LNCAP (cell line): ENCODE data around the gene LCE1D.
A peak's percentile ranks its signal among the peaks of the same experiment; 100 is the strongest.

Source experiments
- TF ChIP-seq, protein P1 (sequence below): fragments of 450-650 bp; IDR thresholded peaks from 2 replicates; pipeline ENCODE4 v1.5.1; 2017; ENCODE audit warnings: mild to moderate bottlenecking

Gene LCE1D

GRCh38 chr1:152777510-152778137 lies 18.9 kb upstream of the LCE1D start:
- TF ChIP-seq, protein P1, sequence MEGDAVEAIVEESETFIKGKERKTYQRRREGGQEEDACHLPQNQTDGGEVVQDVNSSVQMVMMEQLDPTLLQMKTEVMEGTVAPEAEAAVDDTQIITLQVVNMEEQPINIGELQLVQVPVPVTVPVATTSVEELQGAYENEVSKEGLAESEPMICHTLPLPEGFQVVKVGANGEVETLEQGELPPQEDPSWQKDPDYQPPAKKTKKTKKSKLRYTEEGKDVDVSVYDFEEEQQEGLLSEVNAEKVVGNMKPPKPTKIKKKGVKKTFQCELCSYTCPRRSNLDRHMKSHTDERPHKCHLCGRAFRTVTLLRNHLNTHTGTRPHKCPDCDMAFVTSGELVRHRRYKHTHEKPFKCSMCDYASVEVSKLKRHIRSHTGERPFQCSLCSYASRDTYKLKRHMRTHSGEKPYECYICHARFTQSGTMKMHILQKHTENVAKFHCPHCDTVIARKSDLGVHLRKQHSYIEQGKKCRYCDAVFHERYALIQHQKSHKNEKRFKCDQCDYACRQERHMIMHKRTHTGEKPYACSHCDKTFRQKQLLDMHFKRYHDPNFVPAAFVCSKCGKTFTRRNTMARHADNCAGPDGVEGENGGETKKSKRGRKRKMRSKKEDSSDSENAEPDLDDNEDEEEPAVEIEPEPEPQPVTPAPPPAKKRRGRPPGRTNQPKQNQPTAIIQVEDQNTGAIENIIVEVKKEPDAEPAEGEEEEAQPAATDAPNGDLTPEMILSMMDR: peak; percentile 66

GRCh38 chr1:152783095-152783494 lies 13.4 kb upstream of the LCE1D start:
- TF ChIP-seq, protein P1: no peak

GRCh38 chr1:152786077-152786476 lies 10.4 kb upstream of the LCE1D start, which contains the start of gene LCE1E:
Gene LCE1E (plus strand): TSS chr1:152786257. CDS start chr1:152787300, 1,043 bp downstream.
- TF ChIP-seq, protein P1: no peak

DNA sequence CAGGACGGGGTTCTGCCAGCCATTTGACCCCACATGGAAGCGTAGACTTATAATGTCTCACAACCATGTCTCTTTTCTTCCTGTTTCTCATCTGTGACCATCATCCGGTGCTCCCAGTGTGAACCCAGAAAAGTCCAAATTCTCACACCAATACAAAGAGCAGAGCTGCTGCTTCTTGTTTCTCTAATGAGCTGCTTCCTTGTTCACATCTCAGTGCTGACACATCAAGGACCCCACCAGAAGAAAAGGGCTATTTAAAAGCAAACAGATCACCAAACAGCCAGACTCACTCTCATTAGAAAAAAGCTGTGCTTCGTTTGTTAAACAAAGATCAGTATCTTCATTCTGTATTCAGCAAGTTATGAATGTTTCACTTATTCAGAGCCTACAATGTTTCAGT lies 835 bp upstream of the LCE1D start:
- TF ChIP-seq, protein P1: no peak

- TF ChIP-seq, protein P1: no peak
Observed at GRCh38 chr1:152801333-152801732, 4.8 kb downstream of the LCE1D start.

DNA sequence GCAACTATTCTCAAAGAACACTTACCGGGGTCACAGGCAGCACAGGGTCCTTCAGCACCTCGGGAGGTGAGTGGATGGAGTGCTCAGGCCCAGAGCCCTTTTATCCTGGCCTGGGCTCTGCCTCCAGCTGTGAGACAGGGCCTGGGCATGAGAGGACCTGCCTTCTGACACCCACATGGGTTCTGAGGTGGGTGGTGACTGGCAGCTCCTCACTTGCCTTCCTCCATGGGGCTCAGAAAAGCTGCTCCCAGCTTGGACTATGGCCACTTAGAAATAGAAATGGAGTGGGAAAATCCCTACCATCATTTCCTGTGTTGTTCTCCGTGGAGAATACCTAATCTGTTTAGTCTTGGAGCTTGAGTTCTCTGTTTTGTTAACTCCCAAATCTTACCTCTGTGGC lies 10.1 kb downstream of the LCE1D start, which contains the start of gene LCE1C:
Gene LCE1C (minus strand): TSS at position 76 of the 400 bp plus-strand sequence. CDS start 1,173 bp downstream, outside the sequence.
- TF ChIP-seq, protein P1: no peak

DNA sequence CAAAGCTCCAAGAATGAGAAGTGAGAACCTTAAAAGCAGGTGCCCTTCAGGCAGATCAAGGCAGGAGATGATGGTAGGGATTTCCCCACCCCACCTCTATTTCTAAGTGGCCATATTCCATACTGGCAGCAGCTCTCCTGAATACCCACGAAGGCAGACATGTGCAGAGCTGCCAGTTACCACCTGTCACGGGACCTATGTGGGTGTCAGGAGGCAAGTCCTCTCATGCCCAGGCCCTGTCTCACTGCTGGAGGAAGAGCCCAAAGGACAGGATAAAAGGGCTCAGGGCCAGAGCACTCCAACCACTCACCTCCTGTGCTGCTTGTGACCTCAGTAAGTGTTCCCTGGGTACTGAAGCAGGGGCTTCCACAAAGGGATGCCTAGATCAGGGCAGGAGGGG lies 14.5 kb downstream of the LCE1D start:
- TF ChIP-seq, protein P1: no peak
